ENCODE measurements around the gene CNKSR3. TPM values are rescaled to one million over a fixed set of nuclear protein-coding genes. Genes with fewer than 3 reads are reported as not detected.

CNKSR3 gene
- total RNA-seq, 1 donor = 0.31 TPM

- Histone ChIP-seq H3K4me3 (ENCODE audit: low read length) (no peak overlapping the region), H3K9me3 (ENCODE audit: low read depth, low read length) (no peaks in the 10 kb centered on the region), H3K4me1 (ENCODE audit: insufficient read depth, low read length) (no peaks in the 10 kb centered on the region), H3K27me3 (ENCODE audit: insufficient read depth, low read length) (peaks cover 3% of the 10 kb centered on the region)
These were observed 9.5 kb downstream of the CNKSR3 start for GRCh38 chr6:154500769-154501577.

- Histone ChIP-seq H3K4me3 (ENCODE audit: low read length) (no peak overlapping the region), H3K27me3 (ENCODE audit: insufficient read depth, low read length) (peaks cover 3% of the 10 kb centered on the region), H3K4me1 (ENCODE audit: insufficient read depth, low read length) (no peaks in the 10 kb centered on the region), H3K9me3 (ENCODE audit: low read depth, low read length) (no peaks in the 10 kb centered on the region)
These were observed 10.5 kb downstream of the CNKSR3 start for GRCh38 chr6:154499855-154500589.

- Histone ChIP-seq H3K4me1 (ENCODE audit: insufficient read depth, low read length) (no peaks in the 10 kb centered on the region), H3K4me3 (ENCODE audit: low read length) (no peak overlapping the region), H3K9me3 (ENCODE audit: low read depth, low read length) (no peaks in the 10 kb centered on the region), H3K27me3 (ENCODE audit: insufficient read depth, low read length) (no peaks in the 10 kb centered on the region)
These were observed 12.0 kb downstream of the CNKSR3 start for GRCh38 chr6:154498340-154498934.

GRCh38 chr6:154496793-154497517, 13.5 kb downstream of the CNKSR3 start:
- no peaks in the 10 kb centered on the region for H3K4me1 ChIP-seq (ENCODE audit: insufficient read depth, low read length)
- H3K27me3 ChIP-seq (ENCODE audit: insufficient read depth, low read length) = no peaks in the 10 kb centered on the region
- no peak overlapping the region for H3K4me3 ChIP-seq (ENCODE audit: low read length)
- H3K9me3 ChIP-seq (ENCODE audit: low read depth, low read length) = no peaks in the 10 kb centered on the region

- Histone ChIP-seq H3K4me1 (ENCODE audit: insufficient read depth, low read length) (no peaks in the 10 kb centered on the region), H3K27me3 (ENCODE audit: insufficient read depth, low read length) (no peaks in the 10 kb centered on the region), H3K4me3 (ENCODE audit: low read length) (no peak overlapping the region), H3K9me3 (ENCODE audit: low read depth, low read length) (no peaks in the 10 kb centered on the region)
These were observed 14.3 kb downstream of the CNKSR3 start for GRCh38 chr6:154496186-154496585.

GRCh38 chr6:154494592-154495311, 15.7 kb downstream of the CNKSR3 start:
- Histone ChIP-seq H3K4me1 (ENCODE audit: insufficient read depth, low read length) (no peaks in the 10 kb centered on the region), H3K4me3 (ENCODE audit: low read length) (no peak overlapping the region), H3K9me3 (ENCODE audit: low read depth, low read length) (no peaks in the 10 kb centered on the region), H3K27me3 (ENCODE audit: insufficient read depth, low read length) (no peaks in the 10 kb centered on the region)

- Histone ChIP-seq H3K9me3 (ENCODE audit: low read depth, low read length) (no peaks in the 10 kb centered on the region), H3K27me3 (ENCODE audit: insufficient read depth, low read length) (no peaks in the 10 kb centered on the region), H3K4me1 (ENCODE audit: insufficient read depth, low read length) (no peaks in the 10 kb centered on the region), H3K4me3 (ENCODE audit: low read length) (no peak overlapping the region)
These were observed 18.7 kb downstream of the CNKSR3 start for GRCh38 chr6:154491567-154492470.

- Histone ChIP-seq H3K9me3 (ENCODE audit: low read depth, low read length) (no peaks in the 10 kb centered on the region), H3K27me3 (ENCODE audit: insufficient read depth, low read length) (no peaks in the 10 kb centered on the region), H3K4me1 (ENCODE audit: insufficient read depth, low read length) (no peaks in the 10 kb centered on the region), H3K4me3 (ENCODE audit: low read length) (no peak overlapping the region)
These were observed 20.7 kb downstream of the CNKSR3 start for GRCh38 chr6:154489822-154490221.

GRCh38 chr6:154488802-154489437, 21.6 kb downstream of the CNKSR3 start:
- Histone ChIP-seq H3K27me3 (ENCODE audit: insufficient read depth, low read length) (no peaks in the 10 kb centered on the region), H3K4me1 (ENCODE audit: insufficient read depth, low read length) (no peaks in the 10 kb centered on the region), H3K4me3 (ENCODE audit: low read length) (no peak overlapping the region), H3K9me3 (ENCODE audit: low read depth, low read length) (no peaks in the 10 kb centered on the region)

GRCh38 chr6:154488248-154488593, 22.3 kb downstream of the CNKSR3 start:
- Histone ChIP-seq H3K4me3 (ENCODE audit: low read length) (no peak overlapping the region), H3K9me3 (ENCODE audit: low read depth, low read length) (no peaks in the 10 kb centered on the region), H3K4me1 (ENCODE audit: insufficient read depth, low read length) (no peaks in the 10 kb centered on the region), H3K27me3 (ENCODE audit: insufficient read depth, low read length) (no peaks in the 10 kb centered on the region)

GRCh38 chr6:154487367-154488247, 22.9 kb downstream of the CNKSR3 start:
- Histone ChIP-seq H3K27me3 (ENCODE audit: insufficient read depth, low read length) (no peaks in the 10 kb centered on the region), H3K9me3 (ENCODE audit: low read depth, low read length) (no peaks in the 10 kb centered on the region), H3K4me1 (ENCODE audit: insufficient read depth, low read length) (no peaks in the 10 kb centered on the region), H3K4me3 (ENCODE audit: low read length) (no peak overlapping the region)

GRCh38 chr6:154485815-154486214, 24.7 kb downstream of the CNKSR3 start:
- Histone ChIP-seq H3K27me3 (ENCODE audit: insufficient read depth, low read length) (no peaks in the 10 kb centered on the region), H3K9me3 (ENCODE audit: low read depth, low read length) (no peaks in the 10 kb centered on the region), H3K4me3 (ENCODE audit: low read length) (no peak overlapping the region), H3K4me1 (ENCODE audit: insufficient read depth, low read length) (no peaks in the 10 kb centered on the region)

- H3K4me1 ChIP-seq (ENCODE audit: insufficient read depth, low read length) = no peaks in the 10 kb centered on the region
- H3K9me3 ChIP-seq (ENCODE audit: low read depth, low read length) = no peaks in the 10 kb centered on the region
- H3K27me3 ChIP-seq (ENCODE audit: insufficient read depth, low read length) = no peaks in the 10 kb centered on the region
- no peak overlapping the region for H3K4me3 ChIP-seq (ENCODE audit: low read length)
These were observed 25.5 kb downstream of the CNKSR3 start for GRCh38 chr6:154484942-154485341.
